Endothelial cell of umbilical vein (primary cell): ENCODE measurements around the gene N4BP3.

ENCODE experiments used
- EZH2 ChIP-seq: IDR thresholded peaks from 2 replicates; pipeline ENCODE4 v1.6.1; 2012; ENCODE audit warnings: borderline replicate concordance, low read depth, mild to moderate bottlenecking, moderate library complexity, low read length, inconsistent platforms; ENCODE audit not compliant: severe bottlenecking
- GATA2 ChIP-seq: IDR thresholded peaks from 2 replicates; pipeline ENCODE4 v1.7.0; 2011; ENCODE audit warnings: low read depth, mild to moderate bottlenecking, moderate library complexity, mixed read lengths, low read length; ENCODE audit not compliant: insufficient read length, insufficient read depth
- JUN ChIP-seq: IDR thresholded peaks from 2 replicates; pipeline ENCODE4 v1.6.1; 2011; ENCODE audit warnings: borderline replicate concordance, low read depth; ENCODE audit not compliant: insufficient read length, insufficient read depth
- MYC ChIP-seq: IDR thresholded peaks from one replicate; pipeline ENCODE4 v1.6.1; 2011; ENCODE audit warnings: mild to moderate bottlenecking, low read depth, low read length
- POLR2A ChIP-seq: IDR thresholded peaks from 2 replicates; pipeline ENCODE4 v1.6.1; 2012; ENCODE audit warnings: low read depth, mild to moderate bottlenecking, control low read depth, low read length
- POLR2AphosphoS5 ChIP-seq: IDR thresholded peaks from 2 replicates; pipeline ENCODE4 v1.6.1; 2012; ENCODE audit warnings: low read depth, mild to moderate bottlenecking, control low read depth, low read length, moderate library complexity; ENCODE audit not compliant: insufficient read depth
- TF ChIP-seq, protein P1 (sequence below), 2 donors: IDR thresholded peaks; 1 replicate in 1 of 2; 2 replicates in 1 of 2; pipeline ENCODE4 v1.5.1; 2011; ENCODE audit warnings: low read length in 2 of 2, mild to moderate bottlenecking in 2 of 2, moderate library complexity in 2 of 2, control low read depth in 1 of 2, inconsistent platforms in 1 of 2, low read depth in 1 of 2; ENCODE audit not compliant: insufficient read depth in 1 of 2; ENCODE audit errors: extremely low read depth in 1 of 2
- TF ChIP-seq, protein P2 (sequence below): IDR thresholded peaks from 2 replicates; pipeline ENCODE4 v1.6.1; 2011; ENCODE audit not compliant: insufficient read depth, insufficient read length

- TF ChIP-seq, protein P1, sequence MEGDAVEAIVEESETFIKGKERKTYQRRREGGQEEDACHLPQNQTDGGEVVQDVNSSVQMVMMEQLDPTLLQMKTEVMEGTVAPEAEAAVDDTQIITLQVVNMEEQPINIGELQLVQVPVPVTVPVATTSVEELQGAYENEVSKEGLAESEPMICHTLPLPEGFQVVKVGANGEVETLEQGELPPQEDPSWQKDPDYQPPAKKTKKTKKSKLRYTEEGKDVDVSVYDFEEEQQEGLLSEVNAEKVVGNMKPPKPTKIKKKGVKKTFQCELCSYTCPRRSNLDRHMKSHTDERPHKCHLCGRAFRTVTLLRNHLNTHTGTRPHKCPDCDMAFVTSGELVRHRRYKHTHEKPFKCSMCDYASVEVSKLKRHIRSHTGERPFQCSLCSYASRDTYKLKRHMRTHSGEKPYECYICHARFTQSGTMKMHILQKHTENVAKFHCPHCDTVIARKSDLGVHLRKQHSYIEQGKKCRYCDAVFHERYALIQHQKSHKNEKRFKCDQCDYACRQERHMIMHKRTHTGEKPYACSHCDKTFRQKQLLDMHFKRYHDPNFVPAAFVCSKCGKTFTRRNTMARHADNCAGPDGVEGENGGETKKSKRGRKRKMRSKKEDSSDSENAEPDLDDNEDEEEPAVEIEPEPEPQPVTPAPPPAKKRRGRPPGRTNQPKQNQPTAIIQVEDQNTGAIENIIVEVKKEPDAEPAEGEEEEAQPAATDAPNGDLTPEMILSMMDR (IDR thresholded peaks at IDR 0.05; ENCODE audit: extremely low read depth in 1 of 2, insufficient read depth in 1 of 2, low read depth in 1 of 2, low read length in 2 of 2) = no peak
- no peak for TF ChIP-seq POLR2AphosphoS5
- TF ChIP-seq EZH2 = no peak
- TF ChIP-seq POLR2A = no peak
- no peak for TF ChIP-seq JUN
- TF ChIP-seq MYC = no peak
- TF ChIP-seq, protein P2, sequence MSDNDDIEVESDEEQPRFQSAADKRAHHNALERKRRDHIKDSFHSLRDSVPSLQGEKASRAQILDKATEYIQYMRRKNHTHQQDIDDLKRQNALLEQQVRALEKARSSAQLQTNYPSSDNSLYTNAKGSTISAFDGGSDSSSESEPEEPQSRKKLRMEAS = no peak
- no peak for TF ChIP-seq GATA2
These were observed 36.0 kb downstream of the N4BP3 start for GRCh38 chr5:178149199-178149932.
